Measurements from ENCODE around the gene FIBIN.
"Not testable (repeated sequence)": the region's sequence is repeated elsewhere in the genome, so short reads cannot be mapped to it uniquely, and the experiment has no call there.

FIBIN gene

DNA sequence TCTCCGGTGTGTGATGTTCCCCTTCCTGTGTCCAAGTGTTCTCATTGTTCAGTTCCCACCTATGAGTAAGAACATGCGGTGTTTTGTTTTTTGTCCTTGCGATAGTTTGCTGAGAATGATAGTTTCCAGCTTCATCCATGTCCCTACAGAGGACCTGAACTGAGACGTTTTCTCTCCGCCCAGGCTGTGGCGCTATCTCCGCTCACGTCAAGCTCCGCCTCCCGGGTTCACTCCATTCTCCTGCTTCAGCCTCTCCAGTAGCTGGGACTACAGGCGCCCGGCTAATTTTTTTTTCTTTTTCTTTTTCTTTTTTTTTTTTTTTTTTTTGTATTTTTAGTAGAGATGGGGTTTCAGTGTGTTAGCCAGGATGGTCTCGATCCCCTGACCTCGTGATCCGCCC lies 16.7 kb upstream of the FIBIN start:
- not testable (repeated sequence) for DNase-seq (ENCODE audit: low read depth in 2 of 2)

DNA sequence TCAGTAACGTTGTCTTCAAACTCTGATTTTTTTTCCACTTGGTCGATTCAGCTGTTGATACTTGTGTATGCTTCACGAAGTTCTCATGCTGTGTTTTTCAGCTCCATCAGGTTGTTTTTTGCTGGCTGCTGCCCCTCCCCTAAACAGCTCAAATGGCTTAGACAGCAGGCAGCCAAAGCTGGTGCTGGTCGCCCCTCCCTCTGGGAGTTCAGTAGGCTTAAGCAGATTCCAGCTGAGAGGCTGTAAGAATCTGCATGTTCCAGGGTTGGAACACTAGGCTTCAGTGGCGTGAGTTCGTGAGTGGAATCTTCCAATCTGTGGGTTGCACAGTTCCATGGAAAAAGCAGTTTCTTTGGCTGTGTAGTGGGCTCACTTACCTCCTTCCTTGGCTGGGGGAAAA lies 10.3 kb upstream of the FIBIN start:
- no peak for DNase-seq (ENCODE audit: low read depth in 2 of 2)

DNA sequence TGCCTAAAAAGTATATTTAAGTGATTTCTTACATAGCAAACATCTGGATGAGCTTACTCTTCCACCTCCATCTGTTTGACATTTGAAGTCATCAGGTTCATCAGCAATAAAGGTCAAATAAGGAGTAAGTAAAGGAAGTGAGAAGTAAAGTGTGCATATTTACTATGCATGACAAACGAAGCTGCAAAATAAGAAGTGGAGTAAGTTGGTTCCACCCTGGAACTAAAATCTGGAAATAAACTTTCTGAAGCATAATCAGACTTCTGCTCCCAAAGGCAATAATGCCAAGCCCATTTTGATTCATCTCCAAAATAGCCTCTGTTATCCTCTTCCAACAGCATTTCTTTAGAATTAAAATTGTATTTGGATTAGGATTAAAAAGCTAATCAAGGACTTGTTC lies 8.4 kb upstream of the FIBIN start:
- DNase-seq (ENCODE audit: low read depth in 2 of 2): no peak

DNA sequence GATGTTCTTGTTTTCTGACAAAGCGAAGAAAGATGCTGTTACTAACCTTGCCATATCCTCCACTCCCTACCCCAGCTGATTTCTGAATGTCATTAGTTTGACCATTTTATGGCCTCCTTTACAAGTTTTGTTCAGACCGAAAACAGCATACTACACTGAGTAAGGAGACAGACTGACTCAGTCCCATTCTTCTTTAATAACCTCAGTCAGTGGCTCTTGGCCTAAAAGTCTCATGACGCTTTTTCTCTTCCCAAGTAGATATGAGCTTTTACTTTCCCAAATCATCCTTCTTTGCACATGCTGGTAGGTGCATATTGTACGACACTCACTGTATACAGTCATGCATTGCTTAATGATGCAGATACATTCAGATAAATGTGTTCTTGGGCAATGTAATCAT lies 8.0 kb upstream of the FIBIN start:
- DNase-seq (ENCODE audit: low read depth in 2 of 2): no peak

DNA sequence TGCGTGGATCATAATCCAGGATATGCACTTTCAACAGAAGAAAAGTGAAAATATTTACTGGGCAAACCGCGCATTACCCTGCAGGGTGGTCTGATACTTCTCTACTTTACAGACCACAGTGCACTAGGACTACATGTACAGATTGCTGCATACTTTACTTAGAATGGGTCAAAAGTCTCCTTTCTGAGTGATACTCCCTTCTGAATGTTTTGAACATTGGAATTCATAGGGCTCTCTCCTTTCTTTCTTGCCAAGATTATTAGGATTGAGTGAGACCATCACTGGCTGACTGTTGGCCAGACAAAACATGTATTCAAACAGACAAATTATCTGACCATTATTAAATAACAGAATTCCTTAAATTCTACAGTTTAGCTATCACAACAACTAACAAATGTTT lies 6.6 kb upstream of the FIBIN start:
- DNase-seq (ENCODE audit: low read depth in 2 of 2): no peak

DNA sequence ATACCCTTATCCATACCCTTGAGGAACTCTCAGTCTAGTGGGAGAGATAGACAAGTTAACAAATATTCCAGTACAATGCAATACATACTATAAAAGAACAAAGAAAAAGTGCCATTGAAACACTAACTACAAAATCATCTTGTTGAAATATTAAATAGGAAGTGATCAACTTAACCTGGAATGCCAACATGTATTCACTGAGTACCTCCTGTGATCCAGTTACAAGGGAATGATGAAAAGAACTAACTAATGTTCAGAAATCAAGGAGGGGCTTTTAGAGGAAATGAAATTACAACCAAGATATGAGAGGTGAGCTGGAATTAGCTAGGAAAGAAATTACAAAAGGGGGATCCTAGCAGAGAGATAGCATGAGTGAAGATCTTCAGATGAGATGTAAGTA lies 6.2 kb upstream of the FIBIN start:
- DNase-seq (ENCODE audit: low read depth in 2 of 2): no peak

DNA sequence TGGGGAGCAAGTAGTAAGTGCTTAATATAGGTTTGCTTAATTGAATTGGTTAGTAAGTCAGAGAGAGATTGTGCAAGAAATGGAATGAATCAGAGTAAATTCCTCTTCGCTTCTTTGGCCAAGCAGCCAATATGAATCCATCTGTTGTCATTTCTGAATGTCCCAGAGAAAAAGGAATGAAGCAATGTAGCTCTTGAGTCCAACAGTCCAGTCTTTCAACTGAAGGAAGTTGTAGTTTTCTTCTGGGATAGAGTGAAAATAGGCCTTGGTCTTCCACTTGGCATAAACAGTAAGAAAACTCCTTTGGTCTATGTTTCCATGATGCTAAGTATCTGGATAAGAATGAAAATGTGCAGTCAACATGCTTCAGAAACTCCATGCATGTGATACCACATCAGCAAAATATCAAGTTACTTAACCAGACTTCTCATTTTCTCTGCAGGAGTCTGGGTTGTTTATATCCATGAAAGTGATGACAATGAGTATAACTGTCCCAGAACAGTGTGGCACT lies 1.8 kb upstream of the FIBIN start:
- DNase-seq (ENCODE audit: low read depth in 2 of 2): no peak

DNA sequence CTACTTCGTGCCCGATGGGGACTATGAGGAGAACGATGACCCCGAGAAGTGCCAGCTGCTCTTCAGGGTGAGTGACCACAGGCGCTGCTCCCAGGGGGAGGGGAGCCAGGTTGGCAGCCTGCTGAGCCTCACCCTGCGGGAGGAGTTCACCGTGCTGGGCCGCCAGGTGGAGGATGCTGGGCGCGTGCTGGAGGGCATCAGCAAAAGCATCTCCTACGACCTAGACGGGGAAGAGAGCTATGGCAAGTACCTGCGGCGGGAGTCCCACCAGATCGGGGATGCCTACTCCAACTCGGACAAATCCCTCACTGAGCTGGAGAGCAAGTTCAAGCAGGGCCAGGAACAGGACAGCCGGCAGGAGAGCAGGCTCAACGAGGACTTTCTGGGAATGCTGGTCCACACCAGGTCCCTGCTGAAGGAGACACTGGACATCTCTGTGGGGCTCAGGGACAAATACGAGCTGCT lies 751 bp downstream of the FIBIN start:
- no peak for DNase-seq (ENCODE audit: low read depth in 2 of 2)

DNA sequence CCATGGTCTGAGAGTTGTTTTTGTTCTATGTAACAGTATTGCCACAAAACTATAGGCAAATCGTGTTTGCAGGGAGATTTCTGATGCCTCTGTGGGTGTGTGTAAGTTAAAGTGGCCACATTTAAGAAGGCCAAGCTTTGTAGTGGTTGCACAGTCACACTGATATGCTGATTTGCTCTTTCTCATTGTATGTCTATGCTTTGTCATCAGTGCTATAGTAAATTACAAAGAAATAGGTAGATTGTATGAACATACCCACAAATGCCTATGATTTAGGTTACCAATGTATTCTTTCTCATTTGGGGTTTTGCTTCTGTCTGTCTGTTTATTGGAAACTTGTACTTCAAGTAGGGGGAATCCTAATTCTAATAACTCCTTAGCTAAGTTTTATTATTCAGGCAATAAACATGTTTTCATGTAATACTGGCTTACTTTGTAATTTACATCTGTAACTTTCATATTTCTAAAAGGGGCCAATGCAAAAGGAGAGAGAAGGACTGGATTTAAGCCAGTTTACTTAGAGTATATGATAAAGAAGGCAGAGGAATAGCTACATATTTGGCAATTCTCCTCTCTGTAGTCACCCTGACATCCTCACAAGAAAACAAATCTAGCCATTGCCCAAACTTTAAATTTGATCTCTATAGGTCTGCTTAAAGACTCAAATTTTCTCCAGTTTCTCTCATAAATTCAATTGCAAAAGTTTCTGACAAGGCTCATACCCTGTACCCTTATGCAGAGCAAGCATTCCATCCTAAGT lies 2.0 kb downstream of the FIBIN start:
- DNase-seq (ENCODE audit: low read depth in 2 of 2): no peak

DNA sequence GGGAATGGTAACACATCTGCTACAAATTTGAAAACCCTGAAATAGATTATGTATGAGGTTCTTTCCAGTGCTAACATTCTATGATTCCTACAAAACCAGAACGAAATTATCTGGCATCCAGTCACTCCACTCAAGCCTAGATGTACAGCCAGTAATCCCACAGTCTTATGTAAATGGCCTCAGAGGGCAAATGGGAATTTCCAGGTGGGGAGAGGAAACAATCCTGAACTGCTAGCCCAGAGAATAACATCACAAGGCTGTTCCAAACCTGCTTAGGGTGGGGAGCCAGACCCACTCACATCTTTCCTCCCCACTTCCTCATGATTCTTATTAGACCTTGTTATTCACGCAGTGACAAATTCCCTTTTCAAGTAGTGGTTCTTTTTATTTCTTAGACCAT lies 3.5 kb downstream of the FIBIN start:
- DNase-seq (ENCODE audit: low read depth in 2 of 2): no peak

DNA sequence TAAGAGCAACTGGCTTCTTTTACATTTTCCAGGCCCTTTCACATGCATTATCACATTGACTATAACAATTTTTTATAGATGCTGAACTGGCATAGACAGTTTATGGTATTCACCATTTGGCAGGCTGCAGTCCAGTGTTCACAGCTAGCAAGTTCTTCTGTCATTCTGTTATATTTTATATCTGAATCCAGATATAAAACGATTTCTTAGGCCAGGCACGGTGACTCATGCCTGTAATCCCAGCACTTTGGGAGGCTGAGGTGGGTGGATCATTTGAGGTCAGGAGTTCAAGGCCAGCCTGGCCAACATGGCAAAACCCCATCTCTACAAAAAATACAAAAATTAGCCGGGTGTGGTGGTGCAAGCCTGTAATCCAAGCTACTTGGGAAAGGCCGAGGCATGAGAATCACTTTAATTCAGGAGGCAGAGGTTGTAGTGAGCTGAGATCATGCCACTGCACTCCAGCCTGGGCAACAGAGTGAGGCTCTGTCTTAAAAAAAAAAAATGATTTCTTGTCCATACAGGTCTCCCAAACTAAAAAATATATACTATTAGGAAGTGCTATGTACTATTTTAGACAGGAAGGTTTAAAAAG lies 7.3 kb downstream of the FIBIN start:
- not testable (repeated sequence) for DNase-seq (ENCODE audit: low read depth in 2 of 2)

DNA sequence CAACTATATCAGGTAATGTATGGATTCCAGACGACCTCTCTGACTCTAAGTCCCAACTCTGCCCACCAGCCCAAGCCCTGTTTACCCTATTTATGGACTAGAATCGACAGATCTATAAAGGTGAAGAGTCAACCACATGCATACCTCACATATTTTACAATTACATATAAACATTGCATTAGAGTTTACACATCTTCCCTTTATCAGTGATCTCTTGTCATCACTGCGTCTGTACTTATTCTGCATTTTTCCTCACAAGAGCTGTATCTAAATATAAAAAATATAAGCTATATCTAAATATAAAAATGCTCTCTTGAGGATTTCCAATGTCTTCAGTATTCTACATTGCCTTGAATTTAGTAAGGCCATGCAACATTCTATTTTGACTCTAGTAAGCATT lies 8.5 kb downstream of the FIBIN start:
- DNase-seq (ENCODE audit: low read depth in 2 of 2): no peak

DNA sequence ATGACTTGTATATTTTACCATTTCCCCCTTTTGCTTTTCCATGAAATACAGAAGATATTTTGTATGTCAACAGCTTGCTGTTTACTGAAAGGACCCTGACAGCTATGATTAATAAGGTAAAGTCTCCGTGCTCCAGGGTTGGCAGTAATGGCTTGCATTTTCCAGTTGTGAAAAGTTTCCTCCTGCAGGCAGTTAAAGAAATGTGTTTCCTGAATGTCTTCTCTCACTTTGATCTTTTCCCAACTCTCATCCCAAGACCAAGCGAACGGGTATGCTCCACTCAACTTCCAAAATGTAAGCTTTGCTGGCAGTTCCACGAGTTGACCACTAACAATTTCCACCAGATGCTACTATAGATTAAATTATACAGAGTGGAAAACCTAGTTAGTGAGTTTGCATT lies 8.9 kb downstream of the FIBIN start:
- DNase-seq (ENCODE audit: low read depth in 2 of 2): no peak

DNA sequence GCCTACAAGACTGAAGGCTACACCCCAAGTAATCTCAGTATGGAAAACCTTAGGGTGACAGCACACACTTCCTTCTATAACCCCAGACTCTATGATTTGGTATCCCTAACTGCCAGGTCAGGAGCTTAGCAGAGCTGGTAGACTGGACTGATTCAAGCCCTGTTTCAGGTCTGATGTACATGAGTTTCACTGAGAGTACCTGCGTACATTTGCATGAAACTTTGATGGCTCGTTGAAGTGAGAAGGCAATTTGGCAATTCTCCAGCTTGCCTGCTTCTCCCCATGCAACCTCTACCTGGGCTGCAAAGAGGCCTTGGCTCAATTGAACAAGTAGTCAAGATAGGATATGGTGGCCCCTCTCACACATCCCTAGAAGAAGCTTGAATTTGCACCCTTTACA lies 10.2 kb downstream of the FIBIN start:
- DNase-seq (ENCODE audit: low read depth in 2 of 2): no peak

DNA sequence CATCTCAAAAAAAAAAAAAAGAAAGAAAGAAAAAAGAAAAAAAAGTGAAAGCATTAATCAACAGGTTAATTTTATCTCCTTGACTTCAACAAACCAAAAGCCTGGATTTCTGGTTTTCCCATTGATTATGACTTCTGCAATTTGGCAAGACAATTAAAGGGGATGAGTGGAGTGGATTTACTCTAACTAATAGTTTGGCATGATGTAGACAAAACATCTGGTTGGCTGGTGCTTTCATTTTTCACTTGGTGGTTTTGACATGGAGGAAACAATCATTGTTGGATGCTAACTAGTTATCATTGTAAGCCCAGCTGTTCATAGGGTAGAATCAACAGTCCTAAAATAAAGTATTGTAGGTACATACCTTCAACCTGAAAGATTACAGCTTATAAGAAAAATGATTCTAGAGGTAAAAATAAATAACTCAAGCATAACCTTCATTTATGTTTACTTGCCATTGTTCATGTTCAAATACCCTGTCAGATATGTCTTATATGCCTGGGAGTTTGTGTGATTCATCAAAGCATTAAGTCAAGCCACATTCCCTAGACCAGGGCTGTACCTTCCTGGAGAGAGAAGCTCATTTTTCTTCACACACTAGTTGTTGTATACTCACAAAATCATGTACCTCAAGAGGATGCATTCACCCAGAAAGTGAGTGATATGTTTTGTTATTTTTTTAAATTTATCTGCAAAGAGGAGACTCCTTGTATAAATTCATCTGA lies 15.1 kb downstream of the FIBIN start:
- no peak for DNase-seq (ENCODE audit: low read depth in 2 of 2)

DNA sequence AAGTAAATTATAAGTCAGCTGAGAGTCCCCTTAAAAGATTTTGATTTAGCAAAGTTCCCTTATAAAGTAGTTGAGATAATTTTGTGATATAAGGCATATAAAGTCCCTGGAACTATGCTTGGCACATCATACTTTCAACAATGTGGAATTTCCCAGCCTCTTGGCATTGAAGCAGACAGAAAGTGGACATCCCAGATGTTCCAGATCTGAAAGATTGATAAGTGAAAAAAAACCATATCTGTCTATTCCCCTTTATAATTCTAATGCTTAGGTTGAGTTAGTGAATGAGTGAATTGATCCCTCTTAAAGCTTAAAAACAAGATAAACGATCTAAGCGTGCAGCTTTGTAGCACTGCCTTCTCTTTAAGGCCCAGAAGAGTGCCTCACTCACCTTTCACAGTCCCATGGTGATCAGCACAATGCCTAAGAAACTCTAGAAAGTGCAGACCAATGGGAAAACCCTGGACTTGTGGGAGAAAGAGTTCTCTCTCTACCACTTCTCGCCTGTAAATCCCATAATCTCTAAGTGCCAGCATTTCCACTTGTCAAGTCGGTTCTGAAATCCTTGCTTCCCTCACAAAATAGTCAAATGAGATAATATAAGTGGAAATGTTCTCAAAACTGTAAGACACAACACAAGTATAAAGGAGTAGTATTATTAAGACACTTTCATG lies 17.8 kb downstream of the FIBIN start:
- DNase-seq (ENCODE audit: low read depth in 2 of 2): no peak

DNA sequence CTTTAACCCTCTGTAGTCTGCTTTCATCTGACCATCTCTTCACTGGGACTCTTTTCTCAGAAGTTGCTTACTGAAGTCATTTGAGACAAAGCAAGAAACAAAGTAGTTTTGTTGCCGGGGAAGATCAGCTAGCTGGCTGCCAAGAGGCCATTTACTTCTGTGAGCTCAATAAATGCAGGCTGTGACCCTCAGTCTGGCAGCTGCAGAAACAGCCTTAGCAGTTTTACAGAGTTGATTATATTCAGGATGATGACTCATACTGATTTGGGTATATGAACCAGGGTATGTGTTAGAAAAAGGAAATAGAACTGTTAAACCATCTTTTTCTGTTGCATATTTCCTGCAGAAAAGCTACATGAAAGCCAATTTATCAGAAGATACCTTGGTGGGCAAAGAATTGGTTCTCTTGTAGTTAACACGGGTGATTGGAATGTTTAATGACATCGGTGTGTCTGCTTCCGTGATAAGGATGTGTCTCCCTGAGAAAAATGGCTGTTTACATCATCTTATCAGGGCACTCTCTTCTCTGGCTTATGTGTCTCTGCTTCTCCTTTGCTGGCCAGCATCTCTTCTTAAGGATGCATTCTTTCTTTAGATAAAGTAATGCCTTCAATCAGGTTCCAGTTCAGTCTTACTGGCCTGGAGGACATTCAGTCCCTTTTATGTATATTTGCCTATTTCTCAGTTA lies 18.5 kb downstream of the FIBIN start:
- DNase-seq (ENCODE audit: low read depth in 2 of 2): no peak

DNA sequence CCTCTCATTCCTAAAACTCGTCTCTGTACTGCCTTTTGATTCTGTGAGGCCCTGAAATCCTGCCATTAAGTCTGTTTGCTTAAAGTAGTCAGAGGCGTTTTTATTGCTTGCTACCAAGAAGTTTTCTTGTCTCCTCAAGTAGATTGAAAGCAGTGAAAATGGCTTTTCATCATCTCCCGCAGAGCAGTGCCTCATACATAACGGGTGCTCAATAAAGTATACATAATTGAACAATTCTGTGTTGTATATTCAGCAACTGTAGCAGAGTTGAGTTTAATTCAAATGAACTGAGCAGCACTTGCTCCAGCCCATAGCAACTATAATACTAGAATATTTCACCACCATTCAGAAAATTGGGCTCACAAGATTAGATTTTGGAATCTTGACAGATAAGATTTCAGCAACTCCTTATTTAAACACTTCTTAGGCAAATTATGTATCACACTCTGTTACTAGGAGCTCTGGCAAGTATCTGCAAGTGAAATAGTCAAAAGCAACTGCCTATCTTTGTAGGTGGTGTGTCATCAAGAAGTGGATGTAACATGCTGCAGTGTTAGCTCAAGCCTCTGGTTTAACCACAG lies 20.0 kb downstream of the FIBIN start:
- DNase-seq (ENCODE audit: low read depth in 2 of 2): no peak

DNA sequence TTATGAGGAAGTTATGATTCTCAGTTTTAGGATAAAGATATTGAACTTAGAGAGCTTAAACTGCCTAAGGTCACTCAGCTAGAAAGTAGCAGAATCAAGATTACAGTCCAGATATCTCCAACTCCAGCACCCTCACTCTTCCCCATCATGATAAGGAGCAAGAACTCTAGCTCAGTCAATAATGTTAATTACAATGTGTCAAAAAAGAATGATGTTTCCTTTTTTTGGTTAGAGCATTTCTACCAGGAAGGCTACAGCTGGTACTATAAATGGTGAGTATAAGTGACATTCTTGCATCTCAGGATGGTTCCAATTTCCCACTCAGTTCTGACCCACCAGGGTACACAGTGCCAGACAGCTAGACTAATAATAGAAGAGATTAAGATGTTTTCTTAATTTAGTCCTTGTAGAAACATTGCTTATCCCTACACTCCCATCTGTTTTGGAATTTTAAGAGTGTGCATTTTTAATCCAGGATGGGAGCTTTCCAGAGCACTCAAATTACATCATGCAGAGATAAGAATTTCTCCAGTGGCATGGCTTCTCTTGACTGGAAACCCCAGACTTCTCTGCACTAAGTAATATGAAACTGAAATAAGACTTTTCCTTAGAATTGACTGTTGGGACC lies 25.1 kb downstream of the FIBIN start:
- no peak for DNase-seq (ENCODE audit: low read depth in 2 of 2)

DNA sequence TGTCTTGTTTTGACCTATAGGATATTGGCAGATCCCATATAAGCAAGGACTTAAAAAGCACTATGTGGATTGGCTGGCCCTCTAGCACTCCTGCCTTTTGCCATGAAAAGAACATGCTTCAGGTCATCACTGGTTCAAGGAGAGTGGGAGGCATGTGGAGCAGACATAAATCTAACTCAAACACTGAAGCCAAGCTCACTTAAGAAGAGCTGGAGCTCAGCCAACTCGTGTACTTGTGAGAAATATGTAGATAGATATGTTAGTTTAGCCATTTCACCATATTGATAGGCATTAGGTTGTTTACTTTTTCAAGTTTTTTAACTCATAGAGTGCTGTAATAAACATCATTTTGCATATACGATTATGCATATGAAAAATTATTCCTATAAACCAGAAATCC lies 26.8 kb downstream of the FIBIN start:
- no peak for DNase-seq (ENCODE audit: low read depth in 2 of 2)
